ENCODE results near the gene ZBTB8OS. TPM values are rescaled to one million over a fixed set of nuclear protein-coding genes. Genes with fewer than 3 reads are reported as not detected.
"Not testable (repeated sequence)": the region's sequence is repeated elsewhere in the genome, so short reads cannot be mapped to it uniquely, and the experiment has no call there.

The ZBTB8OS gene
- total RNA-seq, 3 donors from 2014 or later (not counting 1 experiment from before 2014, with no cell fraction given) = 46.1 to 62.2 (median 55.6) TPM

GRCh38 chr1:32680642-32681041 is 30.3 kb upstream of the ZBTB8OS start:
- ATAC-seq (no peak), DNase-seq (no peak)
- no peaks in the 10 kb centered on the region for H3K9me3 ChIP-seq (ENCODE audit: control insufficient read depth, insufficient read depth, low read length)
- Mint-ChIP-seq H3K27ac (peak overlapping the region; percentile 14 to 49), H3K36me3 (peaks cover 16% of the 10 kb centered on the region), H3K4me1 (no peaks in the 10 kb centered on the region), H3K4me3 (no peak overlapping the region), H3K9me3 (no peaks in the 10 kb centered on the region), H3K27me3 (ENCODE audit: low read depth in 2 of 2) (no peaks in the 10 kb centered on the region)
- peaks cover 64% of the 10 kb centered on the region for H3K36me3 ChIP-seq (ENCODE audit: control insufficient read depth, insufficient read depth, low read length)
- H3K27me3 ChIP-seq (ENCODE audit: control insufficient read depth, insufficient read depth, low read length) = no peaks in the 10 kb centered on the region
- no peak overlapping the region for H3K4me3 ChIP-seq (ENCODE audit: low read length)
- H3K4me1 ChIP-seq (ENCODE audit: control insufficient read depth, insufficient read depth, low read length) = no peaks in the 10 kb centered on the region
- WGBS (ENCODE audit: insufficient coverage) = 82% methylated on average over 1 of the region's 1 CpG
- no peak overlapping the region for H3K27ac ChIP-seq (ENCODE audit: low read length)
- no peak for TF ChIP-seq CTCF (IDR thresholded peaks at IDR 0.05)
- intact Hi-C loops (cut with micrococcal nuclease) = no loop called here

GRCh38 chr1:32679993-32680392 is 29.6 kb upstream of the ZBTB8OS start:
- no CpG with 5 or more reads among the region's 4 CpGs for WGBS (ENCODE audit: insufficient coverage)
- H3K4me3 ChIP-seq (ENCODE audit: low read length); H3K9me3 Mint-ChIP-seq; intact Hi-C loops (cut with micrococcal nuclease); H3K4me1 ChIP-seq (ENCODE audit: control insufficient read depth, insufficient read depth, low read length); H3K4me1 Mint-ChIP-seq; H3K4me3 Mint-ChIP-seq; H3K27me3 ChIP-seq (ENCODE audit: control insufficient read depth, insufficient read depth, low read length); H3K9me3 ChIP-seq (ENCODE audit: control insufficient read depth, insufficient read depth, low read length); H3K27ac ChIP-seq (ENCODE audit: low read length); ATAC-seq; DNase-seq; H3K27me3 Mint-ChIP-seq (ENCODE audit: low read depth in 2 of 2): not testable (repeated sequence)
- Mint-ChIP-seq H3K36me3 (peaks cover 16% of the 10 kb centered on the region), H3K27ac (peak overlapping the region; percentile 14 to 49)
- H3K36me3 ChIP-seq (ENCODE audit: control insufficient read depth, insufficient read depth, low read length) = peaks cover 65% of the 10 kb centered on the region

GRCh38 chr1:32676945-32677344 is 26.6 kb upstream of the ZBTB8OS start:
- H3K36me3 Mint-ChIP-seq = peaks cover 28% of the 10 kb centered on the region
- H3K4me3 Mint-ChIP-seq = no peak overlapping the region
- Histone ChIP-seq H3K9me3 (ENCODE audit: control insufficient read depth, insufficient read depth, low read length) (no peaks in the 10 kb centered on the region), H3K36me3 (ENCODE audit: control insufficient read depth, insufficient read depth, low read length) (peaks cover 78% of the 10 kb centered on the region), H3K4me3 (ENCODE audit: low read length) (no peak overlapping the region), H3K27me3 (ENCODE audit: control insufficient read depth, insufficient read depth, low read length) (no peaks in the 10 kb centered on the region), H3K27ac (ENCODE audit: low read length) (no peak overlapping the region), H3K4me1 (ENCODE audit: control insufficient read depth, insufficient read depth, low read length) (no peaks in the 10 kb centered on the region)
- no peaks in the 10 kb centered on the region for H3K9me3 Mint-ChIP-seq
- intact Hi-C loops (cut with micrococcal nuclease) = no loop called here
- TF ChIP-seq CTCF (IDR thresholded peaks at IDR 0.05) = no peak
- 62% methylated on average over 3 of the region's 3 CpGs for WGBS (ENCODE audit: insufficient coverage)
- H3K27me3 Mint-ChIP-seq (ENCODE audit: low read depth in 2 of 2) = no peaks in the 10 kb centered on the region
- H3K4me1 Mint-ChIP-seq = no peaks in the 10 kb centered on the region
- no peak for ATAC-seq
- H3K27ac Mint-ChIP-seq = no peak overlapping the region
- no peak for DNase-seq

- ATAC-seq; H3K9me3 Mint-ChIP-seq; H3K27ac Mint-ChIP-seq; H3K27ac ChIP-seq (ENCODE audit: low read length); H3K9me3 ChIP-seq (ENCODE audit: control insufficient read depth, insufficient read depth, low read length); H3K4me3 Mint-ChIP-seq; intact Hi-C loops (cut with micrococcal nuclease); H3K27me3 ChIP-seq (ENCODE audit: control insufficient read depth, insufficient read depth, low read length); H3K4me1 ChIP-seq (ENCODE audit: control insufficient read depth, insufficient read depth, low read length); H3K4me3 ChIP-seq (ENCODE audit: low read length); H3K4me1 Mint-ChIP-seq; DNase-seq; H3K27me3 Mint-ChIP-seq (ENCODE audit: low read depth in 2 of 2): not testable (repeated sequence)
- peaks cover 81% of the 10 kb centered on the region for H3K36me3 ChIP-seq (ENCODE audit: control insufficient read depth, insufficient read depth, low read length)
- WGBS (ENCODE audit: insufficient coverage) = 98% methylated on average over 5 of the region's 5 CpGs
- peaks cover 23% of the 10 kb centered on the region for H3K36me3 Mint-ChIP-seq
These were observed 18.4 kb upstream of the ZBTB8OS start for GRCh38 chr1:32668716-32669115.
